Measurements from ENCODE around the gene TGFA. TPM values are rescaled to one million over a fixed set of nuclear protein-coding genes. Genes with fewer than 3 reads are reported as not detected.
A peak's percentile ranks its signal among the peaks of the same experiment; 100 is the strongest.

Gene TGFA
- polyA plus RNA-seq, 2 of the 4 experiments (the other 2 are of a cell fraction): 3.5 to 5.3 TPM

DNA sequence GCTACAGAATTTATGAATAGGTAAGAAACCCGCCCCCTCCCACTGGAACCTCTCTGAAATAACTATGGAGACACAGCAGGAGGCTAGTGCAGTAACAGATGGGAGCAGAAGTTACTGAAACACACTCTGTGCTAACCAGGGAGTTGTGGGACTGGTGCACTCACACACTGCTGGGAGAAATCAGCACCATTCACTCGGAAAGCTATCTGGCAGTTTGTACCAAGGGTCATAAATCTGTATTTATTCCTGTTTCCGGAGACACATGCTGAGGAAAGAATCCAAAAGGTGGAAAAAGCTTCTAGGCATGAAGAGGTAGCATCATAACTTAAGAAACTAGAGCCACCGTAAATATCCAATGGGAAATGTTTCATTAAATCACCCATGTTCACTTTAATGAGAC is 39.9 kb downstream of the TGFA start:
- POLR2A ChIA-PET: no interaction called here
- TF ChIP-seq, protein P1, sequence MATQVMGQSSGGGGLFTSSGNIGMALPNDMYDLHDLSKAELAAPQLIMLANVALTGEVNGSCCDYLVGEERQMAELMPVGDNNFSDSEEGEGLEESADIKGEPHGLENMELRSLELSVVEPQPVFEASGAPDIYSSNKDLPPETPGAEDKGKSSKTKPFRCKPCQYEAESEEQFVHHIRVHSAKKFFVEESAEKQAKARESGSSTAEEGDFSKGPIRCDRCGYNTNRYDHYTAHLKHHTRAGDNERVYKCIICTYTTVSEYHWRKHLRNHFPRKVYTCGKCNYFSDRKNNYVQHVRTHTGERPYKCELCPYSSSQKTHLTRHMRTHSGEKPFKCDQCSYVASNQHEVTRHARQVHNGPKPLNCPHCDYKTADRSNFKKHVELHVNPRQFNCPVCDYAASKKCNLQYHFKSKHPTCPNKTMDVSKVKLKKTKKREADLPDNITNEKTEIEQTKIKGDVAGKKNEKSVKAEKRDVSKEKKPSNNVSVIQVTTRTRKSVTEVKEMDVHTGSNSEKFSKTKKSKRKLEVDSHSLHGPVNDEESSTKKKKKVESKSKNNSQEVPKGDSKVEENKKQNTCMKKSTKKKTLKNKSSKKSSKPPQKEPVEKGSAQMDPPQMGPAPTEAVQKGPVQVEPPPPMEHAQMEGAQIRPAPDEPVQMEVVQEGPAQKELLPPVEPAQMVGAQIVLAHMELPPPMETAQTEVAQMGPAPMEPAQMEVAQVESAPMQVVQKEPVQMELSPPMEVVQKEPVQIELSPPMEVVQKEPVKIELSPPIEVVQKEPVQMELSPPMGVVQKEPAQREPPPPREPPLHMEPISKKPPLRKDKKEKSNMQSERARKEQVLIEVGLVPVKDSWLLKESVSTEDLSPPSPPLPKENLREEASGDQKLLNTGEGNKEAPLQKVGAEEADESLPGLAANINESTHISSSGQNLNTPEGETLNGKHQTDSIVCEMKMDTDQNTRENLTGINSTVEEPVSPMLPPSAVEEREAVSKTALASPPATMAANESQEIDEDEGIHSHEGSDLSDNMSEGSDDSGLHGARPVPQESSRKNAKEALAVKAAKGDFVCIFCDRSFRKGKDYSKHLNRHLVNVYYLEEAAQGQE (IDR thresholded peaks at IDR 0.05): peak; percentile 49; the same call in 1 of the 2 replicates
- TF ChIP-seq SREBF2 (IDR thresholded peaks at IDR 0.05): no peak
- DNase-seq (ENCODE audit: low read depth in 1 of 2, low spot score in 1 of 2) (no peak), FAIRE-seq (no peak), ATAC-seq (no peak)
- Histone ChIP-seq H3K4me2 (no peak overlapping the region), H3K9me3 (no peaks in the 10 kb centered on the region), H3K4me1 (peaks cover 14% of the 10 kb centered on the region), H3K4me3 (no peak overlapping the region), H3K27ac (no peak overlapping the region)
- WGBS (ENCODE audit: missing lambda C conversion rate): 90% methylated on average over 4 of the region's 4 CpGs
- CTCF ChIA-PET: interaction anchor here (0.6 to 1.7 kb wide), 5 partner anchors 13 to 210 kb away, joined by 3 to 4 read pairs (median 3); no protein-coding TSS in a partner anchor

DNA sequence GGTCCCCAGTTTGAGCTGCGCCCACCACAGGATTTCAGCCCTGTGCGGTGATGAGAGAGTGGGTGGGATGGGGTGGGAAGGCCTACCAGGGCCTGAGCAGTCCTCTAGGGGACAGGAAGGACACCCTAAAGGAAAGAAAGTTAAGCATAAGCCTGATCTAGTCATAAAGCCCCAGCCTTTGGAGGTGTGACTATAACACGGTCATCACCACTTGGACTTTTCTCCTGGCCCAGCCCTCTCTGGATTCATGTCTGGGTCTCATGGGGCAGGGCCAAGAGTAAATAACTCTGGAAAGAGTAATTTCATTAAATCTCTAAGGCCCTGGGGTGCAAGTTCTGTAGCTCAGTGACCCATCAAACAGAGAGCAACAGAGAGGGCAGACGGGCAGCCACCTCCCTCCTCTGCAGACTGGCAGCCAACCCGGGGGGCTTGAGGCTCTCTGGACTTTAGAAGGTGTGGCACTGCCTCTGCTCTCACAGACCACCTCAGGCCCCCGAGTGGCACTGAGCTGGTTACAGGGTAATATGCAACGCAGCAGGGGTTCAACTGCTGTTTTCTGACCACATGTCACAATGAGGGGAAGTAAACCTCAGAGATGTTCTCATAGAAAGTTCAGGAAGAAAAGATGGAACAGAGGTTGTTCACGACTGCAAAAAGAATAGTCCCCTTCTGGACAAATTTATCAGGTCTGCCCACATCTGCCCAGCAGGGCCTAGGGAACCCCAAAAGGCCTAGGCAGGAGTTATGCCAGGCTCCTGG is 41.5 kb downstream of the TGFA start:
- Histone ChIP-seq H3K4me1 (peaks cover 14% of the 10 kb centered on the region), H3K4me2 (no peak overlapping the region), H3K4me3 (no peak overlapping the region), H3K27ac (no peak overlapping the region), H3K9me3 (no peaks in the 10 kb centered on the region)
- ChIA-PET CTCF (interaction anchor here (1.7 kb wide), 1 partner anchor 106 kb away, joined by 4 read pairs; no protein-coding TSS in a partner anchor), POLR2A (no interaction called here)
- 54% methylated on average over 6 of the region's 8 CpGs for WGBS (ENCODE audit: missing lambda C conversion rate)
- TF ChIP-seq, protein P2, sequence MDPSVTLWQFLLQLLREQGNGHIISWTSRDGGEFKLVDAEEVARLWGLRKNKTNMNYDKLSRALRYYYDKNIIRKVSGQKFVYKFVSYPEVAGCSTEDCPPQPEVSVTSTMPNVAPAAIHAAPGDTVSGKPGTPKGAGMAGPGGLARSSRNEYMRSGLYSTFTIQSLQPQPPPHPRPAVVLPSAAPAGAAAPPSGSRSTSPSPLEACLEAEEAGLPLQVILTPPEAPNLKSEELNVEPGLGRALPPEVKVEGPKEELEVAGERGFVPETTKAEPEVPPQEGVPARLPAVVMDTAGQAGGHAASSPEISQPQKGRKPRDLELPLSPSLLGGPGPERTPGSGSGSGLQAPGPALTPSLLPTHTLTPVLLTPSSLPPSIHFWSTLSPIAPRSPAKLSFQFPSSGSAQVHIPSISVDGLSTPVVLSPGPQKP (IDR thresholded peaks at IDR 0.05; ENCODE audit: low read depth, low read length): no peak
- TF ChIP-seq FOSL2 (IDR thresholded peaks at IDR 0.05) (no peak), FOSL2 (CRISPR knock-in tag; IDR thresholded peaks at IDR 0.05) (no peak), EP300 (IDR thresholded peaks at IDR 0.05) (no peak)
- ATAC-seq (no peak), DNase-seq (ENCODE audit: low read depth in 1 of 2, low spot score in 1 of 2) (no peak), FAIRE-seq (no peak)

DNA sequence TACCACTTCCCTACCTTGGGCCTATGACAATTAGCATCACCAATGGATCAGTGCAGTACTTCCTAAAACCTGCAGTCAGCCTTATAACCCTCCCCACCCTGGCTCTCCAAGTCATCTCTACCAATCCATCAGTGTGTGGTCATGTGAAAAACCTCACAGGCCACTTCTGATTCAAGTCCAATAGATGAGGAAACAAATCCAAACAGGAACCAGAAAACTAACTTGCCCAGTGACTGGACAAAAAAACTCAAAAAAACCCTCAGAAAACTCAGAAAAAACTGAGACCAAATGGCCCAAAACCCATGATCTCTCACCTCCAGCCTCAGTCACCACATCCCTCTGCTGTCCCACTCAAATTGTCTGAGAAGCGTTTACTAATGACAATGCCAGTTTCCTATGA is 43.3 kb downstream of the TGFA start:
- ATAC-seq: no peak
- 94% methylated on average over 1 of the region's 1 CpG for WGBS (ENCODE audit: missing lambda C conversion rate)
- Histone ChIP-seq H3K4me1 (no peaks in the 10 kb centered on the region; the same call in 2 of the 3 replicates), H3K4me2 (no peak overlapping the region), H3K4me3 (no peak overlapping the region), H3K27ac (no peak overlapping the region), H3K9me3 (no peaks in the 10 kb centered on the region)
- no peak for FAIRE-seq
- POLR2A ChIA-PET: no interaction called here
- CTCF ChIA-PET: interaction anchor here (1.0 to 1.6 kb wide), 3 partner anchors 13 to 107 kb away, joined by 3 to 4 read pairs (median 4); no protein-coding TSS in a partner anchor
- DNase-seq (ENCODE audit: low read depth in 1 of 2, low spot score in 1 of 2): no peak
- TF ChIP-seq FOSL2 (IDR thresholded peaks at IDR 0.05) (no peak), FOSL2 (CRISPR knock-in tag; IDR thresholded peaks at IDR 0.05) (no peak), MYC (IDR thresholded peaks at IDR 0.05; ENCODE audit: borderline replicate concordance, low read length) (no peak), POLR2AphosphoS2 (conservative IDR thresholded peaks at IDR 0.05; ENCODE audit: low read length) (no peak), RAD21 (conservative IDR thresholded peaks at IDR 0.05 in 1 of 2, IDR thresholded peaks at IDR 0.05 in 1 of 2) (no peak), RCOR1 (IDR thresholded peaks at IDR 0.05; ENCODE audit: low read depth, low read length) (no peak), CEBPB (IDR thresholded peaks at IDR 0.05) (no peak), NFE2L2 (conservative IDR thresholded peaks at IDR 0.05; ENCODE audit: low read length) (no peak), HOXB13 (CRISPR knock-in tag; IDR thresholded peaks at IDR 0.05; ENCODE audit: low read depth) (no peak), ESRRA (IDR thresholded peaks at IDR 0.05; ENCODE audit: borderline replicate concordance, low read length) (no peak), KDM1A (IDR thresholded peaks at IDR 0.05; ENCODE audit: low read depth) (no peak), JUNB (IDR thresholded peaks at IDR 0.05) (no peak), PHF8 (IDR thresholded peaks at IDR 0.05; ENCODE audit: borderline replicate concordance, low read depth) (no peak)
- TF ChIP-seq, protein P3, sequence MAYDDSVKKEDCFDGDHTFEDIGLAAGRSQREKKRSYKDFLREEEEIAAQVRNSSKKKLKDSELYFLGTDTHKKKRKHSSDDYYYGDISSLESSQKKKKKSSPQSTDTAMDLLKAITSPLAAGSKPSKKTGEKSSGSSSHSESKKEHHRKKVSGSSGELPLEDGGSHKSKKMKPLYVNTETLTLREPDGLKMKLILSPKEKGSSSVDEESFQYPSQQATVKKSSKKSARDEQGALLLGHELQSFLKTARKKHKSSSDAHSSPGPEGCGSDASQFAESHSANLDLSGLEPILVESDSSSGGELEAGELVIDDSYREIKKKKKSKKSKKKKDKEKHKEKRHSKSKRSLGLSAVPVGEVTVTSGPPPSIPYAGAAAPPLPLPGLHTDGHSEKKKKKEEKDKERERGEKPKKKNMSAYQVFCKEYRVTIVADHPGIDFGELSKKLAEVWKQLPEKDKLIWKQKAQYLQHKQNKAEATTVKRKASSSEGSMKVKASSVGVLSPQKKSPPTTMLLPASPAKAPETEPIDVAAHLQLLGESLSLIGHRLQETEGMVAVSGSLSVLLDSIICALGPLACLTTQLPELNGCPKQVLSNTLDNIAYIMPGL (CRISPR knock-in tag; IDR thresholded peaks at IDR 0.05; ENCODE audit: borderline replicate concordance): no peak
- TF ChIP-seq, protein P4, sequence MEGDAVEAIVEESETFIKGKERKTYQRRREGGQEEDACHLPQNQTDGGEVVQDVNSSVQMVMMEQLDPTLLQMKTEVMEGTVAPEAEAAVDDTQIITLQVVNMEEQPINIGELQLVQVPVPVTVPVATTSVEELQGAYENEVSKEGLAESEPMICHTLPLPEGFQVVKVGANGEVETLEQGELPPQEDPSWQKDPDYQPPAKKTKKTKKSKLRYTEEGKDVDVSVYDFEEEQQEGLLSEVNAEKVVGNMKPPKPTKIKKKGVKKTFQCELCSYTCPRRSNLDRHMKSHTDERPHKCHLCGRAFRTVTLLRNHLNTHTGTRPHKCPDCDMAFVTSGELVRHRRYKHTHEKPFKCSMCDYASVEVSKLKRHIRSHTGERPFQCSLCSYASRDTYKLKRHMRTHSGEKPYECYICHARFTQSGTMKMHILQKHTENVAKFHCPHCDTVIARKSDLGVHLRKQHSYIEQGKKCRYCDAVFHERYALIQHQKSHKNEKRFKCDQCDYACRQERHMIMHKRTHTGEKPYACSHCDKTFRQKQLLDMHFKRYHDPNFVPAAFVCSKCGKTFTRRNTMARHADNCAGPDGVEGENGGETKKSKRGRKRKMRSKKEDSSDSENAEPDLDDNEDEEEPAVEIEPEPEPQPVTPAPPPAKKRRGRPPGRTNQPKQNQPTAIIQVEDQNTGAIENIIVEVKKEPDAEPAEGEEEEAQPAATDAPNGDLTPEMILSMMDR (IDR thresholded peaks at IDR 0.05): no peak
- TF ChIP-seq, protein P5, sequence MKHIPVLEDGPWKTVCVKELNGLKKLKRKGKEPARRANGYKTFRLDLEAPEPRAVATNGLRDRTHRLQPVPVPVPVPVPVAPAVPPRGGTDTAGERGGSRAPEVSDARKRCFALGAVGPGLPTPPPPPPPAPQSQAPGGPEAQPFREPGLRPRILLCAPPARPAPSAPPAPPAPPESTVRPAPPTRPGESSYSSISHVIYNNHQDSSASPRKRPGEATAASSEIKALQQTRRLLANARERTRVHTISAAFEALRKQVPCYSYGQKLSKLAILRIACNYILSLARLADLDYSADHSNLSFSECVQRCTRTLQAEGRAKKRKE (CRISPR knock-in tag; IDR thresholded peaks at IDR 0.05; ENCODE audit: low read depth): no peak
- TF ChIP-seq, protein P6, sequence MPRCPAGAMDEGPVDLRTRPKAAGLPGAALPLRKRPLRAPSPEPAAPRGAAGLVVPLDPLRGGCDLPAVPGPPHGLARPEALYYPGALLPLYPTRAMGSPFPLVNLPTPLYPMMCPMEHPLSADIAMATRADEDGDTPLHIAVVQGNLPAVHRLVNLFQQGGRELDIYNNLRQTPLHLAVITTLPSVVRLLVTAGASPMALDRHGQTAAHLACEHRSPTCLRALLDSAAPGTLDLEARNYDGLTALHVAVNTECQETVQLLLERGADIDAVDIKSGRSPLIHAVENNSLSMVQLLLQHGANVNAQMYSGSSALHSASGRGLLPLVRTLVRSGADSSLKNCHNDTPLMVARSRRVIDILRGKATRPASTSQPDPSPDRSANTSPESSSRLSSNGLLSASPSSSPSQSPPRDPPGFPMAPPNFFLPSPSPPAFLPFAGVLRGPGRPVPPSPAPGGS (IDR thresholded peaks at IDR 0.05): no peak
